Testis (tissue), 2 donors: ENCODE data around the gene PSMB1.

ENCODE experiments used
- POLR2A ChIP-seq: fragments of 450-650 bp; IDR thresholded peaks from one replicate; pipeline ENCODE4 v1.6.1; 2017; ENCODE audit warnings: antibody characterized with exemption, mild to moderate bottlenecking, moderate library complexity
- TF ChIP-seq, protein P1 (sequence below), 3 experiments: fragments of 450-650 bp in 2 of 3; fragments of 200-600 bp in 1 of 3; sonication (generic) in 1 of 3; IDR thresholded peaks; one replicate each; pipeline ENCODE4 v1.5.1; 2016 to 2019; ENCODE audit warnings: antibody characterized with exemption in 3 of 3, mild to moderate bottlenecking in 2 of 3, moderate library complexity in 1 of 3

DNA sequence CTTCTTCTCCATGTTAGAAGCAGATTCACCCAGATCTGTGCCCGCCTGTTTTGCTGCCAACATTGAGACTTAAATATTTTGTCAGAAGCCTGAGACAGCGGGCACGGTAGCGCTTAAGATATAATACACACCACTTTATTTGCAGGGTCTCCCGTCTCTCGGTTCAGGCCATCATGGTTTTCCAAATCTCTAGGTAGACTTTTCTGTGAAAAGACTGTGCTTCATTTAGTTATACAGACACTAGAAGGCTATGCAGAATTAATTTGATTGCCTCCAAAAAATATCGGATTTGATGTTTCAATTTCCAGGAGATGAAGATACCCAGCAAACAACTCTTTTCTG is 1.7 kb upstream of the PSMB1 start:
- TF ChIP-seq, protein P1, sequence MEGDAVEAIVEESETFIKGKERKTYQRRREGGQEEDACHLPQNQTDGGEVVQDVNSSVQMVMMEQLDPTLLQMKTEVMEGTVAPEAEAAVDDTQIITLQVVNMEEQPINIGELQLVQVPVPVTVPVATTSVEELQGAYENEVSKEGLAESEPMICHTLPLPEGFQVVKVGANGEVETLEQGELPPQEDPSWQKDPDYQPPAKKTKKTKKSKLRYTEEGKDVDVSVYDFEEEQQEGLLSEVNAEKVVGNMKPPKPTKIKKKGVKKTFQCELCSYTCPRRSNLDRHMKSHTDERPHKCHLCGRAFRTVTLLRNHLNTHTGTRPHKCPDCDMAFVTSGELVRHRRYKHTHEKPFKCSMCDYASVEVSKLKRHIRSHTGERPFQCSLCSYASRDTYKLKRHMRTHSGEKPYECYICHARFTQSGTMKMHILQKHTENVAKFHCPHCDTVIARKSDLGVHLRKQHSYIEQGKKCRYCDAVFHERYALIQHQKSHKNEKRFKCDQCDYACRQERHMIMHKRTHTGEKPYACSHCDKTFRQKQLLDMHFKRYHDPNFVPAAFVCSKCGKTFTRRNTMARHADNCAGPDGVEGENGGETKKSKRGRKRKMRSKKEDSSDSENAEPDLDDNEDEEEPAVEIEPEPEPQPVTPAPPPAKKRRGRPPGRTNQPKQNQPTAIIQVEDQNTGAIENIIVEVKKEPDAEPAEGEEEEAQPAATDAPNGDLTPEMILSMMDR (IDR thresholded peaks at IDR 0.05): no peak
- no peak for TF ChIP-seq POLR2A
